ENCODE measurements around the gene LIPI.
"Not testable (repeated sequence)": the region's sequence is repeated elsewhere in the genome, so short reads cannot be mapped to it uniquely, and the experiment has no call there.

The LIPI gene

DNA sequence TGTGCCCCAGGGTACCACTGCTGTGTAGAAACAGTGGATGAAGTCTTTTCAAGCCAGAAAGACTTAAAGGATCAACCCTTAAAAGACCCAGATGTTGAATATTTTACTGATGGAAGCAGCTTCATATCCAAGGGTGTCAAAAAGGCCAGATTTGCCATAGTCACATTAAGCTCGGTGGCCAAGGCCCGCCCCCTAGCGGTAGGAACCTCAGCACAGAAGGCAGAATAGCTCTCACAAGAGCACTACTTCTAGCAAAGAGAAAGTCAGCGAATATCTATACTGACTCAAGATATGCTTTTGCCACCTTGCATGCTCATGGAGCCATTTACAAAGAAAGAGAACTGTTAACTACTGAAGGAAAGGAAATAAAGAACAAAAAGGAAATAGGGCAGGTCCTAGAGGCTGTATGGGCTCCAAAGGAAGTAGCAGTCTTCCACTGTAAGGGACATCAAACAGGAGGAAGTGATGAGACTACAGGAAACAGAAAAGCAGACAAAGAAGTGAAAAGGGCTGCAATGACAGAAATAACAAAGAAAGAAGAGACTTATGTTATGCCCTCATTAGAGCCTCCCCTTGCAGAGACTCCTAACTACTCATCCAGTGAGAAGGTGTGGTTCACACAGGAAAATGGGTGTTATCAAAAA lies 90.5 kb downstream of the LIPI start:
- TF ChIP-seq ZNF274 (IDR thresholded peaks at IDR 0.05; ENCODE audit: low read depth, low read length) (no peak), YY1 (IDR thresholded peaks at IDR 0.05; ENCODE audit: insufficient read depth, insufficient read length) (no peak), SUZ12 (IDR thresholded peaks at IDR 0.05; ENCODE audit: extremely low read depth, insufficient read depth, insufficient read length) (no peak)
- Histone ChIP-seq H3K9ac (ENCODE audit: insufficient read length, low read depth) (no peak overlapping the region), H3K4me1 (ENCODE audit: insufficient read depth, insufficient read length) (no peaks in the 10 kb centered on the region), H3K4me3 (ENCODE audit: insufficient read length, low read depth) (no peak overlapping the region), H3K36me3 (ENCODE audit: insufficient read depth, insufficient read length, low read length) (no peaks in the 10 kb centered on the region), H3K27me3 (ENCODE audit: insufficient read depth, insufficient read length) (peaks cover 3% of the 10 kb centered on the region), H3K9me3 (ENCODE audit: insufficient read depth, low read length) (peaks cover 9% of the 10 kb centered on the region; the same call in 1 of the 2 replicates)
- peak; percentile 72 for DNase-seq (ENCODE audit: low read depth, low spot score)

DNA sequence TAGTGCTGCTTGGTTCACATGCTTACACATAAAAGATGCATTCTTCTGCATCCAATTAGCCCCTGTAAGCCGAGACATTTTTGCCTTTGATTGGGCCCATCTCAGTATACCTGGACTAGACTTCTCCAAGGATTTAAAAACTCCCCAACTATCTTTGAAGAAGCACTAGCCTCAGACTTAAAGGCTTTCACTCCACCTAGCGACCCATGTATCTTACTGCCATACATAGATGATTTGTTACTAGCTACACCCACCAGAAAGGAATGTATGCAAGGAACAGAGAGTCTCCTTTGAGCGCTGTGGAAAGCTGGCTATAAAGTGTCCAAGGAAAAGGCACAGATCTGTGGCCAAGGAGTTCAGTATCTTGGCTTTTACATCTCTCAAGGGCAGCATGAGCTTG lies 91.7 kb downstream of the LIPI start:
- no peak overlapping the region for H3K4me3 ChIP-seq (ENCODE audit: insufficient read length, low read depth)
- DNase-seq (ENCODE audit: low read depth, low spot score) = no peak

DNA sequence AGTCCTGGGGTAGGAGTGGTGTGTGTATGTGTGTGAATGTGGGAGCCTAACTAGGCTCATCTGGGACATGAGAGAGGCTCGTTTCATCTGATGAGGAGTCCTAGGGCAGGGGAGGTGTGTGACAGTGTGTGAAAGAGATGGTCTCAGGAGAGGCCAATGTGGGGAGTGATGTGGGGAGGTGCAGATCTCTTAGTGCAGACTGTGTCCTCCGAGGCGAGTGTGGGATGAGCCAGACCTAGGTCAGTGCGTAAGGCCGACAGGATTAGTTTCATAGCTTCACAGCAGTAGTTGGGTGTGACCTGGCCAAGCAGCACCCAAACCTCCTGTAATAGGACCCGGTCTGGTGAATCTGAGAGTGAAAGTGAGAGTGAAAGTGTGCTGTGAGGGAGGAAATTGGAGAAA lies 94.7 kb downstream of the LIPI start:
- H3K36me3 ChIP-seq (ENCODE audit: insufficient read depth, insufficient read length, low read length) = no peaks in the 10 kb centered on the region
- DNase-seq (ENCODE audit: low read depth, low spot score) = no peak
- no peak overlapping the region for H3K9ac ChIP-seq (ENCODE audit: insufficient read length, low read depth)
- no peak for TF ChIP-seq YY1 (IDR thresholded peaks at IDR 0.05; ENCODE audit: insufficient read depth, insufficient read length)
- no peak for TF ChIP-seq ZNF274 (IDR thresholded peaks at IDR 0.05; ENCODE audit: low read depth, low read length)
- TF ChIP-seq SUZ12 (IDR thresholded peaks at IDR 0.05; ENCODE audit: extremely low read depth, insufficient read depth, insufficient read length) = no peak
- H3K27me3 ChIP-seq (ENCODE audit: insufficient read depth, insufficient read length) = peaks cover 3% of the 10 kb centered on the region
- H3K9me3 ChIP-seq (ENCODE audit: insufficient read depth, low read length) = no peaks in the 10 kb centered on the region
- no peak overlapping the region for H3K4me3 ChIP-seq (ENCODE audit: insufficient read length, low read depth)
- H3K4me1 ChIP-seq (ENCODE audit: insufficient read depth, insufficient read length) = no peaks in the 10 kb centered on the region

More for the DNA sequence above, 91.7 kb downstream of the LIPI start:
- Histone ChIP-seq H3K4me1 (ENCODE audit: insufficient read depth, insufficient read length) (no peaks in the 10 kb centered on the region), H3K27me3 (ENCODE audit: insufficient read depth, insufficient read length) (peaks cover 3% of the 10 kb centered on the region), H3K9me3 (ENCODE audit: insufficient read depth, low read length) (peaks cover 9% of the 10 kb centered on the region; the same call in 1 of the 2 replicates), H3K9ac (ENCODE audit: insufficient read length, low read depth) (no peak overlapping the region), H3K36me3 (ENCODE audit: insufficient read depth, insufficient read length, low read length) (no peaks in the 10 kb centered on the region)
- TF ChIP-seq SUZ12 (IDR thresholded peaks at IDR 0.05; ENCODE audit: extremely low read depth, insufficient read depth, insufficient read length) (no peak), ZNF274 (IDR thresholded peaks at IDR 0.05; ENCODE audit: low read depth, low read length) (no peak), YY1 (IDR thresholded peaks at IDR 0.05; ENCODE audit: insufficient read depth, insufficient read length) (no peak)

GRCh38 chr21:14115646-14116045 lies 95.1 kb downstream of the LIPI start:
- TF ChIP-seq SUZ12 (IDR thresholded peaks at IDR 0.05; ENCODE audit: extremely low read depth, insufficient read depth, insufficient read length) (no peak), ZNF274 (IDR thresholded peaks at IDR 0.05; ENCODE audit: low read depth, low read length) (no peak), YY1 (IDR thresholded peaks at IDR 0.05; ENCODE audit: insufficient read depth, insufficient read length) (no peak)
- H3K4me3 ChIP-seq (ENCODE audit: insufficient read length, low read depth) = no peak overlapping the region
- H3K36me3 ChIP-seq (ENCODE audit: insufficient read depth, insufficient read length, low read length) = no peaks in the 10 kb centered on the region
- peaks cover 3% of the 10 kb centered on the region for H3K27me3 ChIP-seq (ENCODE audit: insufficient read depth, insufficient read length)
- no peaks in the 10 kb centered on the region for H3K9me3 ChIP-seq (ENCODE audit: insufficient read depth, low read length)
- no peak overlapping the region for H3K9ac ChIP-seq (ENCODE audit: insufficient read length, low read depth)
- no peaks in the 10 kb centered on the region for H3K4me1 ChIP-seq (ENCODE audit: insufficient read depth, insufficient read length)
- DNase-seq (ENCODE audit: low read depth, low spot score) = no peak

- no peaks in the 10 kb centered on the region for H3K36me3 ChIP-seq (ENCODE audit: insufficient read depth, insufficient read length, low read length)
- H3K9ac ChIP-seq (ENCODE audit: insufficient read length, low read depth) = no peak overlapping the region
- H3K27me3 ChIP-seq (ENCODE audit: insufficient read depth, insufficient read length) = peaks cover 3% of the 10 kb centered on the region
- no peaks in the 10 kb centered on the region for H3K9me3 ChIP-seq (ENCODE audit: insufficient read depth, low read length)
- no peak for TF ChIP-seq SUZ12 (IDR thresholded peaks at IDR 0.05; ENCODE audit: extremely low read depth, insufficient read depth, insufficient read length)
- no peak for TF ChIP-seq YY1 (IDR thresholded peaks at IDR 0.05; ENCODE audit: insufficient read depth, insufficient read length)
- no peak for TF ChIP-seq ZNF274 (IDR thresholded peaks at IDR 0.05; ENCODE audit: low read depth, low read length)
- DNase-seq (ENCODE audit: low read depth, low spot score) = no peak
- H3K4me1 ChIP-seq (ENCODE audit: insufficient read depth, insufficient read length) = no peaks in the 10 kb centered on the region
- no peak overlapping the region for H3K4me3 ChIP-seq (ENCODE audit: insufficient read length, low read depth)
Measured at GRCh38 chr21:14114251-14114650, 96.5 kb downstream of the LIPI start.

DNA sequence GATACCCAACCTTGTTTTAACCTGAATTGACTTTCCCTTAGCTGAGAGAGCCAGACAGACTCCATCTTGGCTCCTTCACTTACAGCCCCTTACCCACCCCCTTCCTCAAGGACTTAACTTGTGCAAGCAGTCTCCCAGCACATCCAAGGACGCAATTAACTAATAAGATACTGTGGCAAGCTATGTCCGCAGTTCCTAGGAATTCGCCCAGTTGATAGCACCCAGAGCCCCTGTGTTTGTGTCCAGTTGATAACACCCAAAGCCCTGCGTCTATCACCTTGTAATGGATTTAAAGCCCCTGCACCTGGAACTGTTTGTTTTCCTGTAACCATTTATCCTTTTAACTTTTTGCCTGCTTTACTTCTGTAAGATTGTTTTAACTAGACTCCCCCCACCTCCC lies 106.2 kb downstream of the LIPI start:
- H3K4me3 ChIP-seq (ENCODE audit: insufficient read length, low read depth); H3K4me1 ChIP-seq (ENCODE audit: insufficient read depth, insufficient read length); H3K36me3 ChIP-seq (ENCODE audit: insufficient read depth, insufficient read length, low read length); H3K9ac ChIP-seq (ENCODE audit: insufficient read length, low read depth); H3K9me3 ChIP-seq (ENCODE audit: insufficient read depth, low read length); H3K27me3 ChIP-seq (ENCODE audit: insufficient read depth, insufficient read length); DNase-seq (ENCODE audit: low read depth, low spot score): not testable (repeated sequence)

DNA sequence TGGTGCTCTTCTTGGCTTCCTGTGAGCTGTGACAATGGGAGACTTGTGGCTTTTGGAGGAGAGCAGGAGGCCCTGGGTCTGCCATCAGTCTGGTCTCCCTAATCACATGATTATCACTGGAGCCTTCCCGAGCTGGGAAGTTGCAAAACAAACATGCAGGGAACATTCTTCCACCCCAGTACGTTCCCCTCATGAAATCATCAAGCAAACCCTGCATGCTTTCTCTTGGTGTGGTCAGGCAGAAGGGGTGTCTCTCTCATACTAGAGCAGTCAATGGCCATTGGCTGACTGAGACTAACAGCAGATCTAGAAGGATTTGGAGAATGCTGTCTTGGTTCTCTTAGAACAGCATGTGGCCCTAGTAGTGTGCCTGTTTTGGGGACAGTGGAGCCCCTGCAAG lies 111.2 kb downstream of the LIPI start:
- H3K27me3 ChIP-seq (ENCODE audit: insufficient read depth, insufficient read length) = no peaks in the 10 kb centered on the region
- no peak overlapping the region for H3K9ac ChIP-seq (ENCODE audit: insufficient read length, low read depth)
- no peak for DNase-seq (ENCODE audit: low read depth, low spot score)
- no peaks in the 10 kb centered on the region for H3K9me3 ChIP-seq (ENCODE audit: insufficient read depth, low read length)
- H3K36me3 ChIP-seq (ENCODE audit: insufficient read depth, insufficient read length, low read length) = peaks cover 25% of the 10 kb centered on the region
- no peak overlapping the region for H3K4me3 ChIP-seq (ENCODE audit: insufficient read length, low read depth)
- peaks cover 3% of the 10 kb centered on the region for H3K4me1 ChIP-seq (ENCODE audit: insufficient read depth, insufficient read length)
- TF ChIP-seq YY1 (IDR thresholded peaks at IDR 0.05; ENCODE audit: insufficient read depth, insufficient read length) = no peak
- no peak for TF ChIP-seq ZNF274 (IDR thresholded peaks at IDR 0.05; ENCODE audit: low read depth, low read length)
- TF ChIP-seq SUZ12 (IDR thresholded peaks at IDR 0.05; ENCODE audit: extremely low read depth, insufficient read depth, insufficient read length) = no peak
